Gastrocnemius medialis (tissue), 4 donors: ENCODE results near the gene NPEPL1. TPM values are rescaled to one million over a fixed set of nuclear protein-coding genes. Genes with fewer than 3 reads are reported as not detected.
A peak's percentile ranks its signal among the peaks of the same experiment; 100 is the strongest.

Experiments
- ATAC-seq, 2 donors: fragments of 150-250 bp; one replicate each; pipeline ENCODE4 v1.9.1; 2016
- DNase-seq, 2 donors: peaks; one replicate each; pipeline ENCODE4 v3.0.0-alpha.2; 2019
- H3K27ac ChIP-seq, 4 donors: fragments of 200-600 bp; sonication (generic); 1 replicate in 1 of 4; 2 replicates in 3 of 4; pipeline ENCODE4 v1.5.1; 2016 to 2018; ENCODE audit warnings: mild to moderate bottlenecking in 2 of 4, moderate library complexity in 1 of 4
- H3K27me3 ChIP-seq, 3 donors: fragments of 200-600 bp; sonication (generic) in 2 of 3; 1 replicate in 1 of 3; 2 replicates in 2 of 3; pipeline versions ENCODE4 v1.5.1 to v1.6.0; 2016 to 2019; ENCODE audit warnings: mild to moderate bottlenecking in 1 of 3, moderate library complexity in 1 of 3
- H3K36me3 ChIP-seq, 2 donors: fragments of 200-600 bp; sonication (generic) in 1 of 2; one replicate each; pipeline ENCODE4 v1.5.1; 2017 to 2018
- H3K4me1 ChIP-seq, 2 donors: fragments of 200-600 bp; sonication (generic) in 1 of 2; one replicate each; pipeline ENCODE4 v1.5.1; 2016 to 2017; ENCODE audit warnings: mild to moderate bottlenecking in 2 of 2
- H3K4me3 ChIP-seq, 4 donors: fragments of 200-600 bp; sonication (generic) in 3 of 4; 1 replicate in 1 of 4; 2 replicates in 3 of 4; pipeline ENCODE4 v1.5.1; 2016 to 2019; ENCODE audit warnings: mild to moderate bottlenecking in 2 of 4
- H3K9me3 ChIP-seq, 3 donors: fragments of 200-600 bp; sonication (generic) in 2 of 3; 1 replicate in 1 of 3; 2 replicates in 2 of 3; pipeline ENCODE4 v1.5.1; 2016 to 2019
- CTCF ChIP-seq, 5 experiments: fragments of 450-650 bp in 3 of 5; fragments of 200-600 bp in 2 of 5; sonication (generic) in 2 of 5; IDR thresholded peaks in 4 of 5; conservative IDR thresholded peaks in 1 of 5; 1 replicate in 4 of 5; 2 replicates in 1 of 5; pipeline ENCODE4 v1.5.1; 2016 to 2019; ENCODE audit warnings: antibody characterized with exemption in 5 of 5, mild to moderate bottlenecking in 3 of 5, moderate library complexity in 3 of 5
- POLR2A ChIP-seq, 2 donors: fragments of 450-650 bp; IDR thresholded peaks; one replicate each; pipeline ENCODE4 v1.6.1; 2017; ENCODE audit warnings: antibody characterized with exemption in 2 of 2, mild to moderate bottlenecking in 2 of 2, moderate library complexity in 2 of 2
- in situ Hi-C, 4 donors: fragments of 200-750 bp; cut with MboI; loops; one replicate each; pipeline versions ENCODE4 v1.15.0 to v1.8.0; 2017; ENCODE audit warnings: low sequenced_read_pairs in 4 of 4
- intact Hi-C: fragments of 100-400 bp; cut with DNase I; formaldehyde crosslinking; loops from one replicate; pipeline ENCODE4 v1.15.1; 2023; ENCODE audit warnings: low total_unique reads
- total RNA-seq, 4 donors: library from RNA; depleted of rRNA; stranded (reverse); fragments of >200 nt; gene quantifications; one replicate each; pipeline versions ENCODE4 v1.1.0 to v1.2.3, GENCODE V29; 2016

Gene NPEPL1
- total RNA-seq, 4 donors from 2014 or later: 18.1 to 51.5 (median 34.3) TPM

- H3K27me3 ChIP-seq: no peaks in the 10 kb centered on the region
- no peak for DNase-seq
- intact Hi-C loops (loop anchor here (10.0 kb wide), 2 partner anchors 198 to 328 kb away; partner anchors contain the start of genes GNAS, GNAS-AS1 and NELFCD), in situ Hi-C loops (loop anchor here in 1 of 4 donors (25.0 kb wide), 1 partner anchor 1295 kb away; the partner anchor contains the start of gene RAE1)
- H3K36me3 ChIP-seq: no peaks in the 10 kb centered on the region
- no peaks in the 10 kb centered on the region for H3K9me3 ChIP-seq
- TF ChIP-seq CTCF (IDR thresholded peaks at IDR 0.05 in 4 of 5, conservative IDR thresholded peaks at IDR 0.05 in 1 of 5) (no peak), POLR2A (IDR thresholded peaks at IDR 0.05) (no peak)
- no peak for ATAC-seq
- H3K4me1 ChIP-seq: peaks cover 74% of the 10 kb centered on the region in 2 donors
- peak overlapping the region in 1 of 4 donors; percentile 21 for H3K27ac ChIP-seq
- H3K4me3 ChIP-seq: no peak overlapping the region
Measured at GRCh38 chr20:58657262-58657661, 35.3 kb upstream of the NPEPL1 start.

- Histone ChIP-seq H3K4me1 (peaks cover 67 to 70% of the 10 kb centered on the region in 2 donors), H3K9me3 (no peaks in the 10 kb centered on the region), H3K27me3 (no peaks in the 10 kb centered on the region), H3K36me3 (no peaks in the 10 kb centered on the region), H3K4me3 (no peak overlapping the region), H3K27ac (peak overlapping the region in 2 of 4 donors; percentile 4 to 16)
- DNase-seq: no peak
- TF ChIP-seq POLR2A (IDR thresholded peaks at IDR 0.05) (no peak), CTCF (IDR thresholded peaks at IDR 0.05 in 4 of 5, conservative IDR thresholded peaks at IDR 0.05 in 1 of 5) (no peak)
- in situ Hi-C loops (loop anchor here in 1 of 4 donors (25.0 kb wide), 1 partner anchor 1296 kb away; the partner anchor contains the start of gene RAE1), intact Hi-C loops (loop anchor here (10.0 kb wide), 2 partner anchors 197 to 327 kb away; partner anchors contain the start of genes GNAS, GNAS-AS1 and NELFCD)
- no peak for ATAC-seq
Measured at GRCh38 chr20:58657986-58658385, 34.6 kb upstream of the NPEPL1 start.

GRCh38 chr20:58658760-58659159, 33.8 kb upstream of the NPEPL1 start:
- Histone ChIP-seq H3K36me3 (no peaks in the 10 kb centered on the region), H3K4me1 (peaks cover 61 to 62% of the 10 kb centered on the region in 2 donors), H3K4me3 (no peak overlapping the region), H3K9me3 (no peaks in the 10 kb centered on the region), H3K27ac (peak overlapping the region in 2 of 4 donors; percentile 2 to 5), H3K27me3 (no peaks in the 10 kb centered on the region)
- DNase-seq (no peak), ATAC-seq (no peak)
- intact Hi-C loops: loop anchor here (10.0 kb wide), 2 partner anchors 196 to 326 kb away; partner anchors contain the start of genes GNAS, GNAS-AS1 and NELFCD
- in situ Hi-C loops: loop anchor here in 1 of 4 donors (25.0 kb wide), 1 partner anchor 1296 kb away; the partner anchor contains the start of gene RAE1
- TF ChIP-seq CTCF (IDR thresholded peaks at IDR 0.05 in 4 of 5, conservative IDR thresholded peaks at IDR 0.05 in 1 of 5) (no peak), POLR2A (IDR thresholded peaks at IDR 0.05) (no peak)

- H3K9me3 ChIP-seq: no peaks in the 10 kb centered on the region
- DNase-seq (no peak), ATAC-seq (no peak)
- in situ Hi-C loops: loop anchor here in 1 of 4 donors (25.0 kb wide), 1 partner anchor 1298 kb away; the partner anchor contains the start of gene RAE1
- peak overlapping the region in 2 of 4 donors; percentile 1 to 22 for H3K27ac ChIP-seq
- no peaks in the 10 kb centered on the region for H3K27me3 ChIP-seq
- H3K4me3 ChIP-seq: no peak overlapping the region
- TF ChIP-seq POLR2A (IDR thresholded peaks at IDR 0.05) (no peak), CTCF (IDR thresholded peaks at IDR 0.05 in 4 of 5, conservative IDR thresholded peaks at IDR 0.05 in 1 of 5) (no peak)
- no peaks in the 10 kb centered on the region for H3K36me3 ChIP-seq
- peaks cover 54 to 61% of the 10 kb centered on the region in 2 donors for H3K4me1 ChIP-seq
- intact Hi-C loops: loop anchor here (10.0 kb wide), 2 partner anchors 195 to 325 kb away; partner anchors contain the start of genes GNAS, GNAS-AS1 and NELFCD
Measured at GRCh38 chr20:58659841-58660240, 32.8 kb upstream of the NPEPL1 start.
